B cell (primary cell): Measurements from ENCODE around the gene ARRB2. TPM values are rescaled to one million over a fixed set of nuclear protein-coding genes. Genes with fewer than 3 reads are reported as not detected.

Experiments
- ATAC-seq: fragments of 200-7000 bp; cut with Tn5 transposase; one replicate; pipeline ENCODE4 v1.10.0; 2021; ENCODE audit warnings: low read depth, mild to moderate bottlenecking, moderate number of reproducible peaks, moderate library complexity
- CTCF ChIA-PET: fragments of 350-600 bp; sonication (Branson Sonifier 250); formaldehyde crosslinking; loops from one replicate; lab custom pipeline; 2021; ENCODE audit warnings: antibody characterized with exemption, inconsistent platforms; lab: Charles Lee
- POLR2A ChIA-PET: fragments of 350-600 bp; sonication (Branson Sonifier 250); formaldehyde crosslinking; loops from one replicate; lab custom pipeline; 2021; ENCODE audit warnings: antibody characterized with exemption; lab: Charles Lee
- DNase-seq: peaks from one replicate; pipeline ENCODE4 v3.0.0; 2013
- H2AFZ ChIP-seq: 2 replicates; pipeline ENCODE4 v1.6.1; 2012; ENCODE audit warnings: mild to moderate bottlenecking, low read depth, low read length; ENCODE audit not compliant: insufficient read depth, poor library complexity, severe bottlenecking
- H3K27ac ChIP-seq, 2 donors: 1 replicate in 1 of 2; 2 replicates in 1 of 2; pipeline ENCODE4 v1.5.1; 2012 to 2013; ENCODE audit warnings: low read length in 2 of 2, mild to moderate bottlenecking in 2 of 2, moderate library complexity in 1 of 2
- H3K27me3 ChIP-seq, 4 experiments: fragments of 200-600 bp in 1 of 4; sonication (generic) in 1 of 4; replicated peaks in 1 of 4; 1 replicate in 2 of 4; 2 replicates in 2 of 4; pipeline versions ENCODE4 v1.6.1 to v1.7.0; 2013 to 2016; ENCODE audit warnings: low read length in 3 of 4, mild to moderate bottlenecking in 2 of 4, mixed read lengths in 1 of 4, moderate library complexity in 1 of 4; ENCODE audit not compliant: insufficient read depth in 4 of 4, control insufficient read depth in 3 of 4; ENCODE audit errors: control extremely low read depth in 1 of 4
- H3K36me3 ChIP-seq, 2 experiments: replicated peaks in 1 of 2; 1 replicate in 1 of 2; 2 replicates in 1 of 2; pipeline versions ENCODE4 v1.6.1 to v1.7.1; 2013; ENCODE audit warnings: low read length in 1 of 2; ENCODE audit not compliant: insufficient read depth in 2 of 2, control insufficient read depth in 1 of 2; ENCODE audit errors: control extremely low read depth in 1 of 2, extremely low read depth in 1 of 2
- H3K4me1 ChIP-seq, 2 donors: fragments of 200-600 bp in 1 of 2; sonication (generic) in 1 of 2; 1 replicate in 1 of 2; 2 replicates in 1 of 2; pipeline versions ENCODE4 v1.5.1 to v1.6.1; 2013 to 2017; ENCODE audit warnings: low read length in 2 of 2; ENCODE audit not compliant: control insufficient read depth in 2 of 2, insufficient read depth in 2 of 2
- H3K4me2 ChIP-seq: replicated peaks from 2 replicates; pipeline ENCODE3; 2012; ENCODE audit warnings: mild to moderate bottlenecking, low read depth, low read length; ENCODE audit not compliant: poor library complexity, severe bottlenecking
- H3K4me3 ChIP-seq, 5 experiments: fragments of 200-600 bp in 1 of 5; sonication (generic) in 1 of 5; 1 replicate in 3 of 5; 2 replicates in 2 of 5; pipeline versions ENCODE4 v1.5.1 to v1.7.0; 2011 to 2016; ENCODE audit warnings: low read length in 4 of 5, mild to moderate bottlenecking in 4 of 5, low read depth in 2 of 5, control low read depth in 1 of 5, moderate library complexity in 1 of 5; ENCODE audit not compliant: insufficient read depth in 1 of 5; ENCODE audit errors: control extremely low read depth in 1 of 5, extremely low read depth in 1 of 5
- H3K79me2 ChIP-seq: fragments of 200-600 bp; sonication (generic); one replicate; pipeline ENCODE4 v1.6.0; 2016; ENCODE audit warnings: low read length; ENCODE audit not compliant: control insufficient read depth, insufficient read depth
- H3K9ac ChIP-seq: fragments of 200-600 bp; sonication (generic); 2 replicates; pipeline ENCODE4 v1.6.1; 2017; ENCODE audit warnings: mild to moderate bottlenecking, low read length, moderate library complexity
- H3K9me3 ChIP-seq, 3 donors: one replicate each; pipeline versions ENCODE4 v1.6.1 to v1.7.1; 2013; ENCODE audit warnings: low read length in 2 of 3; ENCODE audit not compliant: control insufficient read depth in 2 of 3, insufficient read depth in 1 of 3; ENCODE audit errors: control extremely low read depth in 1 of 3
- H4K20me1 ChIP-seq: 2 replicates; pipeline ENCODE4 v1.6.0; 2012; ENCODE audit warnings: mild to moderate bottlenecking, low read length; ENCODE audit not compliant: insufficient read depth, control insufficient read depth, poor library complexity, severe bottlenecking
- H3K27ac Mint-ChIP-seq: one replicate; pipeline ENCODE4 v1.8.0; 2021; ENCODE audit warnings: mixed read lengths
- H3K27me3 Mint-ChIP-seq: one replicate; pipeline ENCODE4 v1.8.0; 2021; ENCODE audit warnings: mixed read lengths
- H3K4me1 Mint-ChIP-seq: one replicate; pipeline ENCODE4 v1.8.0; 2021; ENCODE audit warnings: mixed read lengths
- H3K4me3 Mint-ChIP-seq: one replicate; pipeline ENCODE4 v1.8.0; 2021; ENCODE audit warnings: mixed read lengths
- H3K9me3 Mint-ChIP-seq: one replicate; pipeline ENCODE4 v1.8.0; 2022; ENCODE audit warnings: mixed read lengths; ENCODE audit not compliant: insufficient read depth
- CTCF ChIP-seq: fragments of 200-600 bp; IDR thresholded peaks from one replicate; pipeline ENCODE4 v1.8.0; 2022; ENCODE audit warnings: antibody characterized with exemption, mild to moderate bottlenecking
- EZH2 ChIP-seq: IDR thresholded peaks from 2 replicates; pipeline ENCODE4 v1.6.1; 2012; ENCODE audit warnings: borderline replicate concordance, low read depth, mild to moderate bottlenecking, moderate library complexity, low read length; ENCODE audit not compliant: insufficient read depth, poor library complexity, severe bottlenecking
- WGBS: methylation state at CpG from one replicate; pipeline ENCODE4 v1.1.5; 2013; ENCODE audit warnings: missing lambda C conversion rate; ENCODE audit not compliant: insufficient coverage; 5-methylcytosine and 5-hydroxymethylcytosine counted together
- intact Hi-C: fragments of 100-400 bp; cut with micrococcal nuclease; formaldehyde crosslinking; loops from one replicate; pipeline ENCODE4 v1.10.0; 2022
- polyA plus RNA-seq: library from polyadenylated mRNA; depleted of rRNA; stranded (reverse); fragments of >200 nt; gene quantifications from 2 replicates; pipeline ENCODE4 v1.2.3, GENCODE V29; 2012
- total RNA-seq, 2 donors: library from RNA; stranded (reverse); fragments of 120-200 nt in 1 of 2; gene quantifications; 1 replicate in 1 of 2; 2 replicates in 1 of 2; pipeline versions ENCODE4 v1.2.3 to v1.2.4, GENCODE V29; 2013 to 2022

ARRB2 gene
- total and polyA plus RNA-seq, 2 donors (not counting 1 experiment from before 2014, with no cell fraction given): 111 to 164 TPM

- Mint-ChIP-seq H3K27ac (peak overlapping the region; percentile 88), H3K4me3 (peak overlapping the region; percentile 86), H3K27me3 (no peaks in the 10 kb centered on the region), H3K9me3 (no peaks in the 10 kb centered on the region), H3K4me1 (peaks cover 47% of the 10 kb centered on the region)
- Histone ChIP-seq H4K20me1 (no peaks in the 10 kb centered on the region), H3K27ac (peak overlapping the region; percentile 60 to 74), H3K4me1 (peaks cover 34 to 45% of the 10 kb centered on the region in 2 donors), H3K4me3 (peak overlapping the region; percentile 65 to 90 (median 75)), H3K9ac (peak overlapping the region; percentile 86), H3K4me2 (peak overlapping the region; percentile 96), H3K36me3 (peaks cover 0 to under 1% of the 10 kb centered on the region in 2 experiments), H3K9me3 (no peaks in the 10 kb centered on the region), H2AFZ (peak overlapping the region; percentile 84), H3K79me2 (peaks cover 30% of the 10 kb centered on the region), H3K27me3 (no peaks in the 10 kb centered on the region)
- POLR2A ChIA-PET: interaction anchor here (0.5 to 1.9 kb wide), 6 partner anchors 20 to 256 kb away, joined by 3 to 11 read pairs (median 3); partner anchors contain the start of genes MED11, RNF167, SLC25A11 and SPAG7
- CTCF ChIA-PET: interaction anchor here (0.6 to 3.9 kb wide), 15 partner anchors 10 to 192 kb away, joined by 3 to 38 read pairs (median 5); partner anchors contain the start of genes CHRNE, GLTPD2, MED11 and PSMB6
- DNase-seq: peak; percentile 65
- ATAC-seq: no peak
- TF ChIP-seq EZH2: no peak
- TF ChIP-seq CTCF: no peak
- intact Hi-C loops: loop anchor here (1.0 to 2.0 kb wide), 9 partner anchors 20 to 256 kb away; partner anchors contain the start of genes CHRNE, CXCL16, MED11 and MINK1
- WGBS: 1% methylated on average over 41 of the region's 57 CpGs
These were observed 532 bp downstream of the ARRB2 start for GRCh38 chr17:4710693-4711634.
